Keratinocyte (primary cell): Measurements from ENCODE around the gene CRB2. TPM values are rescaled to one million over a fixed set of nuclear protein-coding genes. Genes with fewer than 3 reads are reported as not detected.

Experiments
- DNase-seq: peaks from one replicate; pipeline ENCODE4 v3.0.0-alpha.2; 2011; ENCODE audit warnings: low read depth, missing footprints, low spot score
- FAIRE-seq: peaks from 2 replicates; lab custom pipeline; 2011; peaks lifted over from hg19 to GRCh38; lab: Jason Lieb, UNC
- H2AFZ ChIP-seq: 2 replicates; pipeline ENCODE4 v1.6.0; 2012; ENCODE audit warnings: low read length, control low read depth, inconsistent platforms; ENCODE audit not compliant: control insufficient read depth
- H3K27ac ChIP-seq: 2 replicates; pipeline ENCODE4 v1.5.1; 2011; ENCODE audit warnings: low read length; ENCODE audit not compliant: control insufficient read depth, insufficient read depth
- H3K27me3 ChIP-seq: 3 replicates; pipeline ENCODE4 v1.6.0; 2011; ENCODE audit warnings: low read length; ENCODE audit not compliant: control insufficient read depth, insufficient read depth; ENCODE audit errors: extremely low read depth
- H3K36me3 ChIP-seq, 2 experiments: 2 replicates in 1 of 2; 3 replicates in 1 of 2; pipeline ENCODE4 v1.5.1; 2011; ENCODE audit warnings: low read length in 2 of 2, mild to moderate bottlenecking in 1 of 2; ENCODE audit not compliant: control insufficient read depth in 2 of 2, insufficient read depth in 2 of 2; ENCODE audit errors: extremely low read depth in 1 of 2
- H3K4me1 ChIP-seq: 3 replicates; pipeline ENCODE4 v1.5.1; 2011; ENCODE audit warnings: low read length; ENCODE audit not compliant: control insufficient read depth, insufficient read depth; ENCODE audit errors: extremely low read depth
- H3K4me2 ChIP-seq: 3 replicates; pipeline ENCODE4 v1.6.0; 2011; ENCODE audit warnings: low read depth, low read length; ENCODE audit not compliant: control insufficient read depth, insufficient read depth; ENCODE audit errors: extremely low read depth
- H3K4me3 ChIP-seq, 3 experiments: fragments of 200-600 bp in 1 of 3; sonication (generic) in 1 of 3; 2 replicates in 2 of 3; 3 replicates in 1 of 3; pipeline ENCODE4 v1.5.1; 2011 to 2016; ENCODE audit warnings: low read length in 3 of 3, mild to moderate bottlenecking in 3 of 3, control low read depth in 2 of 3, inconsistent platforms in 1 of 3, low read depth in 1 of 3, mixed read lengths in 1 of 3, mixed run types in 1 of 3, moderate library complexity in 1 of 3; ENCODE audit not compliant: control insufficient read depth in 2 of 3, insufficient read depth in 2 of 3; ENCODE audit errors: extremely low read depth in 1 of 3
- H3K79me2 ChIP-seq: 2 replicates; pipeline ENCODE4 v1.6.0; 2012; ENCODE audit warnings: low read length; ENCODE audit not compliant: control insufficient read depth, insufficient read depth
- H3K9ac ChIP-seq: 3 replicates; pipeline ENCODE4 v1.6.0; 2011; ENCODE audit warnings: low read length; ENCODE audit not compliant: control insufficient read depth, insufficient read depth; ENCODE audit errors: extremely low read depth
- H3K9me1 ChIP-seq: 3 replicates; pipeline ENCODE4 v1.6.0; 2011; ENCODE audit warnings: low read length; ENCODE audit not compliant: control insufficient read depth, insufficient read depth; ENCODE audit errors: extremely low read depth
- H3K9me3 ChIP-seq: 2 replicates; pipeline ENCODE4 v1.5.1; 2012; ENCODE audit warnings: low read depth, low read length; ENCODE audit not compliant: control insufficient read depth
- H4K20me1 ChIP-seq: 3 replicates; pipeline ENCODE4 v1.6.0; 2011; ENCODE audit warnings: low read length; ENCODE audit not compliant: control insufficient read depth, insufficient read depth; ENCODE audit errors: extremely low read depth
- EZH2 ChIP-seq: IDR thresholded peaks from one replicate; pipeline ENCODE4 v1.6.1; 2012; ENCODE audit warnings: inconsistent platforms, mild to moderate bottlenecking, low read length, moderate library complexity
- dilution Hi-C: fragments of 300-500 bp; cut with MboI; formaldehyde crosslinking; loops from one replicate; pipeline ENCODE4 v1.7.0; 2020; ENCODE audit warnings: low sequenced_read_pairs; ENCODE audit not compliant: extremely low pct_ligation_motif_present
- polyA plus RNA-seq, 5 experiments: library from polyadenylated mRNA; depleted of rRNA in 3 of 5; stranded (reverse) in 3 of 5; stranded (forward) in 1 of 5; unstranded in 1 of 5; fragments of >200 nt; gene quantifications; 1 replicate in 1 of 5; 2 replicates in 3 of 5; 3 replicates in 1 of 5; pipeline versions ENCODE4 v1.2.1 to v1.2.3, GENCODE V29; 2011 to 2012; ENCODE audit warnings: missing spikeins in 2 of 5, low read depth in 1 of 5, low replicate concordance in 1 of 5
- TF ChIP-seq, protein P1 (sequence below), 3 experiments: IDR thresholded peaks in 1 of 3; conservative IDR thresholded peaks in 1 of 3; optimal IDR thresholded peaks in 1 of 3; 2 replicates in 2 of 3; 3 replicates in 1 of 3; pipeline versions ENCODE3 to v1.5.1; 2011; ENCODE audit warnings: low read length in 3 of 3, mild to moderate bottlenecking in 3 of 3, moderate library complexity in 2 of 3, control low read depth in 1 of 3, inconsistent platforms in 1 of 3; ENCODE audit not compliant: insufficient read depth in 2 of 3; ENCODE audit errors: extremely low read depth in 1 of 3

The CRB2 gene
- polyA plus RNA-seq, 1 donor (not counting 4 experiments of a cell fraction or from before 2014, with no cell fraction given), result not detected

DNA sequence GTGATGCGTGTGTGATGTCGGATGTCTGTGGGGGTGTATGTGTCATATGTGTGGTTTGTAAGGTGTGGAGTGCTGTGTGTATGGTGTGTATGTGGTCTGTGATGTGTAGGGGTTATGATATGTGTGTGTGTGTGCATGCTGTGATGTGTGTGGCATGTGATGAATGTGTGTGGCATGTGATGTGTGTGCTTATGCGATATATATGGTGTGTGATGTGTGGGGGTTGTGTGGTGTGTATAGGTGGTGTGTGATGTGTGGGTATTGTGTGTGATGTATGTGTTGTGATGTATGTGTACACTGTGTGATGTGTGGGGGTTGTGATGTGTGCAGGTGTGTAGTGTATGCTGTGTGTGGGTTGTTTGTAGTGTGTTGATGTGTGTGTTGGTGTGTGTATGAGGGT lies 9.2 kb upstream of the CRB2 start:
- Histone ChIP-seq H3K9me1 (peaks cover 2% of the 10 kb centered on the region), H2AFZ (no peak overlapping the region), H3K4me1 (peaks cover 23% of the 10 kb centered on the region), H4K20me1 (no peaks in the 10 kb centered on the region), H3K4me3 (no peak overlapping the region), H3K36me3 (no peaks in the 10 kb centered on the region), H3K4me2 (no peak overlapping the region), H3K27ac (no peak overlapping the region), H3K9ac (no peak overlapping the region), H3K9me3 (no peaks in the 10 kb centered on the region), H3K79me2 (no peaks in the 10 kb centered on the region), H3K27me3 (peaks cover 6% of the 10 kb centered on the region)
- no peak for DNase-seq
- dilution Hi-C loops, result no loop called here
- no peak for TF ChIP-seq EZH2
- no peak for FAIRE-seq

DNA sequence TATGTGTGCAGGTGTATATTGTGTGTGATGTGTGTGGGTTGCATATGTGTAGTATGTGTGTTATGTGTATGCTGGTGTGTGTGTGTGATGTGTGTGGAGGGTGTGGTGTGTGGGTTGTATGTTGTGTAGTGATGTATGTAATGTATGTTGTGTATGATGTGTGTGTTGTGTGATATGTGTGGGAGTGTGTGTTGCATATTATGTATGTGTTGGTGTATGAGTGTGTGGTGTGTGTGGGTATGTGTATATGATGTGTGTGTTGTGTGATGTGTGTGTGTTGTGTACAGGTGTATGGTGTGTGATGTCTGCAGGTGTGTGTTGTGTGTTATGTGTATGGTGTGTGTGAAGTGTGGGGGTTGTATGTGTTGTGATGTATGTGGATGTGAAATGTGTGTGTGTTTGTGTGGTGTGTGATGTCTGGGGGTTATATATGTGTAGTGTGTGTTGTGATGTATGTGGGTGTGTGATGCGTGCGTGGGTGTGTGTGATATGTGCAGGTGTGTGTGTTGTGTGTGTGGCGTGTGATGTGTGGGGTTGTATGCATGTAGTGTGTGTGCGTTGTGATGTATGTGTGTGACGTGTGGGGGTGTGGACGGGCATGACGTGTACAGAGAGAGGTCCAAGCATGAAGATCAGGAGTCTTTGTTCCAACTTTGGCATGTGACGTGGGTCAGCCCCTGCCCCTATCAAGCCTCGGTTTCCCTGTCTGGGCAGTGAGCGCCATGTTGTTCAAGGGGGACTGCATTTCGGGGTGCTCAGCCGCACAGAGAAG lies 8.5 kb upstream of the CRB2 start:
- Histone ChIP-seq H3K9ac (no peak overlapping the region), H3K36me3 (no peaks in the 10 kb centered on the region), H3K27ac (no peak overlapping the region), H3K9me1 (peaks cover 2% of the 10 kb centered on the region), H3K4me2 (peak overlapping the region; percentile 49), H3K79me2 (no peaks in the 10 kb centered on the region), H3K27me3 (peaks cover 6% of the 10 kb centered on the region), H3K4me3 (peak overlapping the region in 1 of 3 experiments; percentile 34), H3K9me3 (no peaks in the 10 kb centered on the region), H4K20me1 (no peaks in the 10 kb centered on the region), H2AFZ (peak overlapping the region; percentile 69), H3K4me1 (peaks cover 23% of the 10 kb centered on the region)
- TF ChIP-seq, protein P1, sequence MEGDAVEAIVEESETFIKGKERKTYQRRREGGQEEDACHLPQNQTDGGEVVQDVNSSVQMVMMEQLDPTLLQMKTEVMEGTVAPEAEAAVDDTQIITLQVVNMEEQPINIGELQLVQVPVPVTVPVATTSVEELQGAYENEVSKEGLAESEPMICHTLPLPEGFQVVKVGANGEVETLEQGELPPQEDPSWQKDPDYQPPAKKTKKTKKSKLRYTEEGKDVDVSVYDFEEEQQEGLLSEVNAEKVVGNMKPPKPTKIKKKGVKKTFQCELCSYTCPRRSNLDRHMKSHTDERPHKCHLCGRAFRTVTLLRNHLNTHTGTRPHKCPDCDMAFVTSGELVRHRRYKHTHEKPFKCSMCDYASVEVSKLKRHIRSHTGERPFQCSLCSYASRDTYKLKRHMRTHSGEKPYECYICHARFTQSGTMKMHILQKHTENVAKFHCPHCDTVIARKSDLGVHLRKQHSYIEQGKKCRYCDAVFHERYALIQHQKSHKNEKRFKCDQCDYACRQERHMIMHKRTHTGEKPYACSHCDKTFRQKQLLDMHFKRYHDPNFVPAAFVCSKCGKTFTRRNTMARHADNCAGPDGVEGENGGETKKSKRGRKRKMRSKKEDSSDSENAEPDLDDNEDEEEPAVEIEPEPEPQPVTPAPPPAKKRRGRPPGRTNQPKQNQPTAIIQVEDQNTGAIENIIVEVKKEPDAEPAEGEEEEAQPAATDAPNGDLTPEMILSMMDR (optimal IDR thresholded peaks at IDR 0.05 in 1 of 3, IDR thresholded peaks at IDR 0.05 in 1 of 3, conservative IDR thresholded peaks at IDR 0.05 in 1 of 3; ENCODE audit: extremely low read depth in 1 of 3, insufficient read depth in 2 of 3, low read length in 3 of 3), result no peak
- TF ChIP-seq EZH2, result no peak
- no peak for DNase-seq
- FAIRE-seq, result no peak
- dilution Hi-C loops, result no loop called here
